NOMO-1 treated with dmso at 0.1 percent for 144 hours (cell line): ENCODE results near the gene RAD52.
"Not testable (repeated sequence)": the region's sequence is repeated elsewhere in the genome, so short reads cannot be mapped to it uniquely, and the experiment has no call there.

ENCODE experiments used
- DNase-seq: peaks from one replicate; lab custom pipeline; 2025; ENCODE audit not compliant: unreplicated experiment; lab: John Stamatoyannopoulos, UW

RAD52 gene

GRCh38 chr12:967641-968040 lies 18.1 kb upstream of the RAD52 start:
- no peak for DNase-seq

GRCh38 chr12:966724-967123 lies 17.2 kb upstream of the RAD52 start:
- DNase-seq, result peak; percentile 35

GRCh38 chr12:958588-959123 lies 9.2 kb upstream of the RAD52 start:
- DNase-seq, result no peak

- DNase-seq, result no peak
These were observed 6.4 kb upstream of the RAD52 start for GRCh38 chr12:955939-956338.

- no peak for DNase-seq
These were observed 5.2 kb upstream of the RAD52 start for GRCh38 chr12:954741-955140.

GRCh38 chr12:953776-954175 lies 4.3 kb upstream of the RAD52 start:
- DNase-seq, result no peak

- no peak for DNase-seq
These were observed 1.7 kb upstream of the RAD52 start for GRCh38 chr12:951176-951575.

GRCh38 chr12:948238-948637 lies 1.3 kb downstream of the RAD52 start:
- DNase-seq, result no peak

- DNase-seq, result no peak
These were observed 2.9 kb downstream of the RAD52 start for GRCh38 chr12:946631-947030.

- no peak for DNase-seq
These were observed 3.3 kb downstream of the RAD52 start for GRCh38 chr12:946212-946611.

- DNase-seq, result no peak
These were observed 5.3 kb downstream of the RAD52 start for GRCh38 chr12:944211-944610.

- DNase-seq, result no peak
These were observed 6.4 kb downstream of the RAD52 start for GRCh38 chr12:943051-943450.

GRCh38 chr12:938810-939209 lies 10.7 kb downstream of the RAD52 start:
- DNase-seq, result no peak

- DNase-seq, result no peak
These were observed 12.8 kb downstream of the RAD52 start for GRCh38 chr12:936377-937345.

GRCh38 chr12:935891-936290 lies 13.6 kb downstream of the RAD52 start:
- not testable (repeated sequence) for DNase-seq

- DNase-seq, result no peak
These were observed 17.9 kb downstream of the RAD52 start for GRCh38 chr12:931591-931990.

- DNase-seq, result no peak
These were observed 18.4 kb downstream of the RAD52 start for GRCh38 chr12:931060-931459.

GRCh38 chr12:926641-927040 lies 22.9 kb downstream of the RAD52 start:
- DNase-seq, result no peak

GRCh38 chr12:922285-922684 lies 27.2 kb downstream of the RAD52 start:
- no peak for DNase-seq

GRCh38 chr12:920676-921075 lies 28.8 kb downstream of the RAD52 start:
- DNase-seq, result no peak

GRCh38 chr12:916712-917445 lies 32.6 kb downstream of the RAD52 start:
- DNase-seq, result no peak

- DNase-seq, result no peak
These were observed 33.3 kb downstream of the RAD52 start for GRCh38 chr12:916240-916639.
